ENCODE measurements around the gene FAM118B. TPM values are rescaled to one million over a fixed set of nuclear protein-coding genes. Genes with fewer than 3 reads are reported as not detected.

Gene FAM118B
- total and polyA plus RNA-seq, 2 of the 8 experiments (the other 6 are each of a cell fraction or from before 2014, with no cell fraction given), result 25.3 to 48.3 TPM

DNA sequence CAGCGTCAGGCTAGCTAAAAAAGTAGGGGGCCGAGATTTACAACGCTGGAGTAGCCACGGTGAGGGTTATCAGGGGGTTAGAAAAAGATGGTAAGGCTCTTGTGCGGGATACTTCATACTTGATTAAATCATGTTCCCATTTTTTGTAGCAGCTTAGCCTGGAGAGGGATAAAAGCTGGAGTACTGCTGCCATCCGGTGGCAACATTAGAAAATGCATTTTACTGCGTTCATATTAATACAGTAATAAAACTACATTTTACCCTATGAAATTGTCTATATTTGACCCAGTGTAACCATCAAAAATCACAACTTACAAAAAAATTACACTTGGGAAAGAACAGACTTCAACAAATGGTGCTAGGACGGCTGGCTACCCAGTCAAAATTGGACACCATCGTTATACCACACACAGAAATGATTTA lies 17.4 kb upstream of the FAM118B start (continued):
- TF ChIP-seq CEBPB (IDR thresholded peaks at IDR 0.05; ENCODE audit: low read depth, low read length) (no peak), CBX5 (IDR thresholded peaks at IDR 0.05; ENCODE audit: low read depth, low read length) (no peak)
- TF ChIP-seq, protein P1, sequence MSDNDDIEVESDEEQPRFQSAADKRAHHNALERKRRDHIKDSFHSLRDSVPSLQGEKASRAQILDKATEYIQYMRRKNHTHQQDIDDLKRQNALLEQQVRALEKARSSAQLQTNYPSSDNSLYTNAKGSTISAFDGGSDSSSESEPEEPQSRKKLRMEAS (IDR thresholded peaks at IDR 0.05), result no peak
